Mammary epithelial cell (primary cell): ENCODE measurements around the gene LARGE1.

Experiments
- CTCF ChIP-seq, 2 donors: IDR thresholded peaks in 1 of 2; conservative IDR thresholded peaks in 1 of 2; 2 replicates each; pipeline ENCODE4 v1.5.1; 2011 to 2012; ENCODE audit warnings: inconsistent platforms in 2 of 2, low read length in 2 of 2, mild to moderate bottlenecking in 2 of 2, control low read depth in 1 of 2, low read depth in 1 of 2; ENCODE audit not compliant: insufficient read depth in 1 of 2; ENCODE audit errors: extremely low read depth in 1 of 2
- EZH2 ChIP-seq: IDR thresholded peaks from 2 replicates; pipeline ENCODE4 v1.6.1; 2012; ENCODE audit warnings: low read length, inconsistent platforms, borderline replicate concordance

- TF ChIP-seq CTCF (conservative IDR thresholded peaks at IDR 0.05 in 1 of 2, IDR thresholded peaks at IDR 0.05 in 1 of 2; ENCODE audit: extremely low read depth in 1 of 2, insufficient read depth in 1 of 2, low read depth in 1 of 2, low read length in 2 of 2) (no peak), EZH2 (no peak)
Observed at GRCh38 chr22:33588860-33589259, 331.4 kb downstream of the LARGE1 start.
